ENCODE data around the gene ANK2. TPM values are rescaled to one million over a fixed set of nuclear protein-coding genes. Genes with fewer than 3 reads are reported as not detected.
A peak's percentile ranks its signal among the peaks of the same experiment; 100 is the strongest.

The ANK2 gene
- total RNA-seq, 1 donor: 79.6 TPM

DNA sequence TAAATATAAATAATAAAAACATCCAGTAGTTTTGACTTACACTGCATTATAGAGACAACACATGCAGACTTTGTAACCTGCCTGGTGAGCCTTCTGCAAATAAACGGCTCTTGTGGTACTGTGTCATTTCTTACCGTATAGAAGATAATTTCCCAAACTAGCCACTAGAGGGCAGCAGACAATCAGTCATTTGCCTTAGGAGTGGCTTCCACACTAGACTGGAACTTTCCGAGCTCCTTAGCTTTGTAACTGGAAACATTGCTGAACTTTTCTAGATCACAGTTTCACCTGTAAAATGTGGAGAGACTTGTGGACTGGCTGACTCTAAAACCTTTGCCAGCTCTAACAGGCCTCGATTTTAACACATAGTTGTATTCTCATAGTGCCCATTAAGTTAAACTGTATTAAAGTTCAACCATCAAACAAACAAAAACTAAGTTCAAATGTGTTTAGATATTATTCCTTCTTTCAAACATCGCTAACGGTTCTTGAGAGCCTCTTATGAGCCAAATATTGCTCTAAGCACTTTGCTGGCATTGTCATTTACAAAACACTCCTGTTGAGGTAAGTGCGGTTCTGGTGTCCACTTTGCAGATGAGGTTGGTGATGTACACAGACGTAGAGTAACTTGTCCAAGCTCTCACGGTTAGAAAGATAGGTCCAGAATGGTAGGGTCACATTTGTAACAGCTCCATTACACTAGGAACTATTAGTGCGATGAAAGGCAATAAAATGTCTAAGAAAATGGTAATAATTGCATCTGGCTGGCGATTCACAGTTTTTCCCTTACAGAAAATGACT lies 345.5 kb downstream of the ANK2 start:
- Histone ChIP-seq H3K4me3 (ENCODE audit: insufficient read depth, low read length) (no peak overlapping the region), H3K4me1 (ENCODE audit: insufficient read depth, low read length) (peaks cover 21% of the 10 kb centered on the region), H3K9me3 (ENCODE audit: low read depth, low read length) (no peaks in the 10 kb centered on the region), H3K27me3 (ENCODE audit: insufficient read depth, low read length) (no peaks in the 10 kb centered on the region), H3K36me3 (ENCODE audit: insufficient read depth, low read length) (no peaks in the 10 kb centered on the region), H3K4me2 (ENCODE audit: insufficient read depth, low read length) (peak overlapping the region; percentile 62), H2AFZ (ENCODE audit: low read length) (peak overlapping the region; percentile 80), H3K27ac (ENCODE audit: low read depth, low read length) (peak overlapping the region; percentile 3), H3K79me2 (ENCODE audit: insufficient read depth, low read length) (no peaks in the 10 kb centered on the region), H4K20me1 (ENCODE audit: insufficient read depth, low read length) (no peaks in the 10 kb centered on the region)
- peak; percentile 74 for TF ChIP-seq CTCF (IDR thresholded peaks at IDR 0.05; ENCODE audit: extremely low read depth, low read depth, low read length)
- no peak for DNase-seq (ENCODE audit: insufficient read length, low spot score, missing footprints)

- Histone ChIP-seq H3K9me3 (ENCODE audit: low read depth, low read length) (no peaks in the 10 kb centered on the region), H3K4me3 (ENCODE audit: insufficient read depth, low read length) (no peak overlapping the region), H3K4me2 (ENCODE audit: insufficient read depth, low read length) (peak overlapping the region; percentile 73), H3K36me3 (ENCODE audit: insufficient read depth, low read length) (no peaks in the 10 kb centered on the region), H3K27me3 (ENCODE audit: insufficient read depth, low read length) (no peaks in the 10 kb centered on the region), H3K79me2 (ENCODE audit: insufficient read depth, low read length) (no peaks in the 10 kb centered on the region), H3K4me1 (ENCODE audit: insufficient read depth, low read length) (peaks cover 21% of the 10 kb centered on the region), H4K20me1 (ENCODE audit: insufficient read depth, low read length) (no peaks in the 10 kb centered on the region), H2AFZ (ENCODE audit: low read length) (peak overlapping the region; percentile 75), H3K27ac (ENCODE audit: low read depth, low read length) (peak overlapping the region; percentile 88)
- no peak for TF ChIP-seq CTCF (IDR thresholded peaks at IDR 0.05; ENCODE audit: extremely low read depth, low read depth, low read length)
- peak; percentile 44 for DNase-seq (ENCODE audit: insufficient read length, low spot score, missing footprints)
These were observed 347.8 kb downstream of the ANK2 start for GRCh38 chr4:113397114-113397701.

DNA sequence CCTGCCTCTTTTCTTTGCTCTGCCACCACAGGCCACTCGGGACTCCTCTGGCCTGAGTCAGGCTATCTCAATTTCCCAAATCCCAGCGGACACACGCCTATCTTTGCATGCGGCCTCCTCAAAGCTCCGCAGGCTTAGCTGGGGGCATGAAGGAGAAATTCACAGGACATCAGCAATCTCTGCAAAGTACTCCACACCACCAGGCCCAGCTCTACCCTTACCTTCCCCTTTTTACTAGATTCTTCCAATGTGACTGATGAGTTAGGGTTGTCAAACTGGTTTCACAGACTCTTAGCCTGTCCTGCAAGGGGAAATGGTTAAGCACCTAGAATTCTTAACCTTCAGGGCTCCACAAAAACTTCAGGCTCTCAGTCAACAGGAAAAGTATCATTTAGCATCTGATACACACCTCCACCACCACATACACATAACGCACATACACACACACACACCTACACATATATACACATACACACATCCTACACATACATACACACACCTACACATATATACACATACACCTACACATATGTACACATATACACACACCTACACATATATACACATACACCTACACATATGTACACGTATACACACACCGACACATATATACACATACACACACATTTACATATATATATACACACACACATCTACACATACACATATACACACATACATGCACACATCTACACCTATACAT lies 349.1 kb downstream of the ANK2 start:
- H3K27me3 ChIP-seq (ENCODE audit: insufficient read depth, low read length): no peaks in the 10 kb centered on the region
- H3K9me3 ChIP-seq (ENCODE audit: low read depth, low read length): no peaks in the 10 kb centered on the region
- H3K27ac ChIP-seq (ENCODE audit: low read depth, low read length): peak overlapping the region; percentile 88
- H3K4me1 ChIP-seq (ENCODE audit: insufficient read depth, low read length): peaks cover 21% of the 10 kb centered on the region
- DNase-seq (ENCODE audit: insufficient read length, low spot score, missing footprints): no peak
- TF ChIP-seq CTCF (IDR thresholded peaks at IDR 0.05; ENCODE audit: extremely low read depth, low read depth, low read length): no peak
- no peak overlapping the region for H3K4me2 ChIP-seq (ENCODE audit: insufficient read depth, low read length)
- no peaks in the 10 kb centered on the region for H3K79me2 ChIP-seq (ENCODE audit: insufficient read depth, low read length)
- H2AFZ ChIP-seq (ENCODE audit: low read length): no peak overlapping the region
- H3K4me3 ChIP-seq (ENCODE audit: insufficient read depth, low read length): no peak overlapping the region
- H4K20me1 ChIP-seq (ENCODE audit: insufficient read depth, low read length): no peaks in the 10 kb centered on the region
- no peaks in the 10 kb centered on the region for H3K36me3 ChIP-seq (ENCODE audit: insufficient read depth, low read length)

GRCh38 chr4:113404167-113404571 lies 354.7 kb downstream of the ANK2 start:
- Histone ChIP-seq H3K9me3 (ENCODE audit: low read depth, low read length) (no peaks in the 10 kb centered on the region), H3K36me3 (ENCODE audit: insufficient read depth, low read length) (no peaks in the 10 kb centered on the region), H3K4me3 (ENCODE audit: insufficient read depth, low read length) (no peak overlapping the region), H3K79me2 (ENCODE audit: insufficient read depth, low read length) (no peaks in the 10 kb centered on the region), H4K20me1 (ENCODE audit: insufficient read depth, low read length) (no peaks in the 10 kb centered on the region), H3K27me3 (ENCODE audit: insufficient read depth, low read length) (no peaks in the 10 kb centered on the region), H3K4me2 (ENCODE audit: insufficient read depth, low read length) (no peak overlapping the region), H3K27ac (ENCODE audit: low read depth, low read length) (no peak overlapping the region), H2AFZ (ENCODE audit: low read length) (no peak overlapping the region), H3K4me1 (ENCODE audit: insufficient read depth, low read length) (no peaks in the 10 kb centered on the region)
- no peak for DNase-seq (ENCODE audit: insufficient read length, low spot score, missing footprints)
- TF ChIP-seq CTCF (IDR thresholded peaks at IDR 0.05; ENCODE audit: extremely low read depth, low read depth, low read length): no peak
